NCI-H2196 treated with DMSO at 0.1 percent for 48 hours (cell line): Measurements from ENCODE around the gene QARS1.

Experiments
- DNase-seq: peaks from one replicate; lab custom pipeline; 2025; ENCODE audit not compliant: unreplicated experiment; lab: John Stamatoyannopoulos, UW

Gene QARS1

GRCh38 chr3:49104427-49105291 is at the start of gene QARS1:
Gene QARS1 (minus strand): TSS chr3:49104757. CDS start chr3:49104733, 24 bp downstream.
- DNase-seq, result peak; percentile 69

- no peak for DNase-seq
These were observed 48.9 kb upstream of the QARS1 start for GRCh38 chr3:49153349-49153912.

GRCh38 chr3:49151610-49152009 is 47.1 kb upstream of the QARS1 start:
- DNase-seq, result no peak

- DNase-seq, result no peak
These were observed 43.6 kb upstream of the QARS1 start for GRCh38 chr3:49148159-49148558.

GRCh38 chr3:49140080-49140479 is 35.5 kb upstream of the QARS1 start:
- no peak for DNase-seq

- DNase-seq, result no peak
These were observed 30.9 kb upstream of the QARS1 start for GRCh38 chr3:49135499-49135898.

- DNase-seq, result no peak
These were observed 30.1 kb upstream of the QARS1 start for GRCh38 chr3:49134471-49135265.

GRCh38 chr3:49133226-49133951 is 28.8 kb upstream of the QARS1 start:
- DNase-seq, result no peak

- no peak for DNase-seq
These were observed 28.1 kb upstream of the QARS1 start, which contains the start of gene LAMB2 for GRCh38 chr3:49132437-49133225. Gene LAMB2 (minus strand): TSS chr3:49133050. CDS start chr3:49132867, 183 bp downstream.

- no peak for DNase-seq
These were observed 27.5 kb upstream of the QARS1 start for GRCh38 chr3:49132073-49132436.

GRCh38 chr3:49131576-49131975 is 27.0 kb upstream of the QARS1 start:
- DNase-seq, result no peak

- DNase-seq, result no peak
These were observed 26.5 kb upstream of the QARS1 start for GRCh38 chr3:49131040-49131439.

- no peak for DNase-seq
These were observed 20.6 kb upstream of the QARS1 start for GRCh38 chr3:49124991-49125670.

GRCh38 chr3:49124203-49124602 is 19.6 kb upstream of the QARS1 start:
- no peak for DNase-seq

GRCh38 chr3:49123687-49124086 is 19.1 kb upstream of the QARS1 start:
- no peak for DNase-seq

- no peak for DNase-seq
These were observed 18.5 kb upstream of the QARS1 start for GRCh38 chr3:49122886-49123545.

- DNase-seq, result no peak
These were observed 17.9 kb upstream of the QARS1 start for GRCh38 chr3:49122451-49122850.

GRCh38 chr3:49122022-49122421 is 17.5 kb upstream of the QARS1 start:
- no peak for DNase-seq

- DNase-seq, result no peak
These were observed 16.7 kb upstream of the QARS1 start for GRCh38 chr3:49121132-49121736.
